Hepatocyte (in vitro differentiated cells): ENCODE results near the gene LRRC8A. TPM values are rescaled to one million over a fixed set of nuclear protein-coding genes. Genes with fewer than 3 reads are reported as not detected.

ENCODE experiments used
- DNase-seq: peaks from one replicate; pipeline ENCODE4 v3.0.0-alpha.2; 2016; ENCODE audit warnings: low spot score
- H2AFZ ChIP-seq: fragments of 200-600 bp; sonication (generic); 2 replicates; pipeline ENCODE4 v1.6.0; 2016; ENCODE audit warnings: antibody characterized with exemption, mild to moderate bottlenecking
- H3K27ac ChIP-seq: fragments of 200-600 bp; sonication (generic); 2 replicates; pipeline ENCODE4 v1.5.1; 2016; ENCODE audit warnings: mild to moderate bottlenecking
- H3K27me3 ChIP-seq: fragments of 200-600 bp; sonication (generic); 2 replicates; pipeline ENCODE4 v1.6.1; 2016
- H3K36me3 ChIP-seq: fragments of 200-600 bp; sonication (generic); replicated peaks from 2 replicates; pipeline ENCODE4 v1.5.1; 2016; ENCODE audit warnings: low read depth; ENCODE audit not compliant: insufficient read depth
- H3K4me1 ChIP-seq: fragments of 200-600 bp; sonication (generic); 2 replicates; pipeline ENCODE4 v1.5.1; 2016; ENCODE audit warnings: mild to moderate bottlenecking, moderate library complexity; ENCODE audit not compliant: insufficient read depth
- H3K4me2 ChIP-seq: fragments of 200-600 bp; sonication (generic); 2 replicates; pipeline ENCODE4 v1.6.0; 2016
- H3K4me3 ChIP-seq: fragments of 200-600 bp; sonication (generic); 2 replicates; pipeline ENCODE4 v1.5.1; 2016; ENCODE audit warnings: mild to moderate bottlenecking
- H3K79me2 ChIP-seq: fragments of 200-600 bp; sonication (generic); 2 replicates; pipeline ENCODE4 v1.6.0; 2017; ENCODE audit warnings: mild to moderate bottlenecking
- H3K9me2 ChIP-seq: fragments of 200-600 bp; sonication (generic); replicated peaks from 2 replicates; pipeline ENCODE4 v1.6.0; 2017; ENCODE audit warnings: mild to moderate bottlenecking; ENCODE audit not compliant: insufficient read depth
- H3K9me3 ChIP-seq: fragments of 200-600 bp; sonication (generic); 2 replicates; pipeline ENCODE4 v1.5.1; 2016; ENCODE audit warnings: low read depth, mild to moderate bottlenecking
- H4K20me1 ChIP-seq: fragments of 200-600 bp; sonication (generic); 2 replicates; pipeline ENCODE4 v1.6.0; 2016; ENCODE audit warnings: mild to moderate bottlenecking; ENCODE audit not compliant: insufficient read depth, poor library complexity, severe bottlenecking
- EZH2 ChIP-seq: fragments of 200-600 bp; sonication (generic); IDR thresholded peaks from 2 replicates; pipeline ENCODE4 v1.6.1; 2016; ENCODE audit warnings: antibody characterized with exemption, mild to moderate bottlenecking, borderline replicate concordance
- EZH2phosphoT487 ChIP-seq: fragments of 200-600 bp; sonication (generic); IDR thresholded peaks from one replicate; pipeline ENCODE4 v1.6.1; 2018; ENCODE audit warnings: antibody characterized with exemption, mild to moderate bottlenecking, low read depth, moderate library complexity; ENCODE audit not compliant: unreplicated experiment, severe bottlenecking
- WGBS: methylation state at CpG from one replicate; pipeline ENCODE4 v1.1.6; 2016; ENCODE audit warnings: low lambda C conversion rate; ENCODE audit errors: missing lambda C conversion rate; 5-methylcytosine and 5-hydroxymethylcytosine counted together
- polyA plus RNA-seq: library from polyadenylated mRNA; unstranded; fragments of >200 nt; fragmentation: Nextera tagmentation; extraction: Ambion mirVana; gene quantifications from 2 replicates; pipeline ENCODE4 v1.2.1, GENCODE V29; 2016
- total RNA-seq: library from RNA; depleted of rRNA; stranded (reverse); fragments of >200 nt; gene quantifications from 2 replicates; pipeline ENCODE4 v1.2.3, GENCODE V29; 2014
- TF ChIP-seq, protein P1 (sequence below): fragments of 200-600 bp; sonication (generic); IDR thresholded peaks from 2 replicates; pipeline ENCODE4 v1.5.1; 2016; ENCODE audit warnings: antibody characterized with exemption, mild to moderate bottlenecking; ENCODE audit not compliant: poor library complexity

LRRC8A gene
- total and polyA plus RNA-seq, 2 experiments from 2014 or later = 30.7 to 55.6 TPM

- Histone ChIP-seq H3K4me3 (no peak overlapping the region), H3K4me2 (no peak overlapping the region), H4K20me1 (no peaks in the 10 kb centered on the region), H3K27ac (no peak overlapping the region), H3K79me2 (peaks cover 20% of the 10 kb centered on the region), H3K36me3 (no peaks in the 10 kb centered on the region), H3K9me3 (no peaks in the 10 kb centered on the region), H3K27me3 (no peaks in the 10 kb centered on the region), H3K4me1 (no peaks in the 10 kb centered on the region), H2AFZ (no peak overlapping the region), H3K9me2 (no peaks in the 10 kb centered on the region)
- TF ChIP-seq EZH2 (no peak), EZH2phosphoT487 (no peak)
- TF ChIP-seq, protein P1, sequence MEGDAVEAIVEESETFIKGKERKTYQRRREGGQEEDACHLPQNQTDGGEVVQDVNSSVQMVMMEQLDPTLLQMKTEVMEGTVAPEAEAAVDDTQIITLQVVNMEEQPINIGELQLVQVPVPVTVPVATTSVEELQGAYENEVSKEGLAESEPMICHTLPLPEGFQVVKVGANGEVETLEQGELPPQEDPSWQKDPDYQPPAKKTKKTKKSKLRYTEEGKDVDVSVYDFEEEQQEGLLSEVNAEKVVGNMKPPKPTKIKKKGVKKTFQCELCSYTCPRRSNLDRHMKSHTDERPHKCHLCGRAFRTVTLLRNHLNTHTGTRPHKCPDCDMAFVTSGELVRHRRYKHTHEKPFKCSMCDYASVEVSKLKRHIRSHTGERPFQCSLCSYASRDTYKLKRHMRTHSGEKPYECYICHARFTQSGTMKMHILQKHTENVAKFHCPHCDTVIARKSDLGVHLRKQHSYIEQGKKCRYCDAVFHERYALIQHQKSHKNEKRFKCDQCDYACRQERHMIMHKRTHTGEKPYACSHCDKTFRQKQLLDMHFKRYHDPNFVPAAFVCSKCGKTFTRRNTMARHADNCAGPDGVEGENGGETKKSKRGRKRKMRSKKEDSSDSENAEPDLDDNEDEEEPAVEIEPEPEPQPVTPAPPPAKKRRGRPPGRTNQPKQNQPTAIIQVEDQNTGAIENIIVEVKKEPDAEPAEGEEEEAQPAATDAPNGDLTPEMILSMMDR = no peak
- DNase-seq = no peak
- 95% methylated on average over 10 of the region's 10 CpGs for WGBS
Observed at GRCh38 chr9:128903871-128904620, 22.1 kb downstream of the LRRC8A start.

DNA sequence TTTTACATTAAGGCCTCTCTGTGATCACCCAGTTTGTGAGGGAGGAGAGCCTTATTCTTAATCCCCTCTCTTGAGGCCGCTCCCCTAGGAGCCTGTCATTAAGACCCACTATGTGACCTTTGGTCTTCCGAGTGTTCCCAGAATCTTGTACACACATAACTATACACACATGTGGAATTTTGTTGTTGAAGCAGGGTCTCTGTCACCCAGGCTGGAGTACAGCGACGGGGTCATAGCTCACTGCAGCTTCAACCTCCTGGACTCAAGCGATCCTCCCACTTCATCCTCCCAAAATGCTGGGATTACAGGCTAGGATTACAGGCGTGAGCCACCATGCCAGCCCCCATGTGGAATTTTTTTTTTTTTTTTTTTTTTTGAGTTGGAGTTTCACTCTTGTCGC, 24.0 kb downstream of the LRRC8A start:
- WGBS = 71% methylated on average over 6 of the region's 7 CpGs
- no peak for DNase-seq
- Histone ChIP-seq H3K4me1 (no peaks in the 10 kb centered on the region), H3K79me2 (peaks cover 28% of the 10 kb centered on the region), H3K36me3 (no peaks in the 10 kb centered on the region), H3K4me2 (no peak overlapping the region), H2AFZ (no peak overlapping the region), H3K4me3 (no peak overlapping the region), H3K9me3 (no peaks in the 10 kb centered on the region), H4K20me1 (no peaks in the 10 kb centered on the region), H3K27ac (no peak overlapping the region), H3K9me2 (no peaks in the 10 kb centered on the region), H3K27me3 (no peaks in the 10 kb centered on the region)
- TF ChIP-seq, protein P1 = no peak
- TF ChIP-seq EZH2 = no peak
- no peak for TF ChIP-seq EZH2phosphoT487

DNA sequence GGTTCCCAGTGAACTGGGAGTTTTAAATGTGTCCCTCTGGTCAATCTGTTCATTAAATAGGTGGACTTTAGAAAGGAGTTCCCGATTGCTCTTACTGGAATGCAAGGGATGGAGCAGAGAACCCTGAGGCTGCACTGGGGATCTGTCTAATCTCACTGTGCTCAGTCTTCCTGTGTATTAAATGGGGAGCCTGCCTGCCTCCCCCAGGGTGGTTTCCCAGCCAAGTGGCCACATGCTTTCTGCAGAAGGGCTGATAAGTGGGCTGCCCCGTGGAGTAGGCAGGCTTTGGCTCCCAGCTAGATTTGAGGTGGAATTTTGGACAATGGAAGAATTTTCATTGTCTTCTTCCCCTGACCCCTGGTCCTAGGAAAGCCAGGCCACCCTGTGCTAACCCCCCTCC, 24.8 kb downstream of the LRRC8A start:
- no peaks in the 10 kb centered on the region for H3K27me3 ChIP-seq
- H3K9me2 ChIP-seq = no peaks in the 10 kb centered on the region
- no peak overlapping the region for H3K27ac ChIP-seq
- peaks cover 29% of the 10 kb centered on the region for H3K79me2 ChIP-seq
- WGBS = 42% methylated on average over 2 of the region's 2 CpGs
- TF ChIP-seq, protein P1 = no peak
- TF ChIP-seq EZH2phosphoT487 = no peak
- no peak overlapping the region for H2AFZ ChIP-seq
- H3K4me1 ChIP-seq = peaks cover 7% of the 10 kb centered on the region
- no peak overlapping the region for H3K4me2 ChIP-seq
- H4K20me1 ChIP-seq = no peaks in the 10 kb centered on the region
- no peak for DNase-seq
- H3K36me3 ChIP-seq = no peaks in the 10 kb centered on the region
- H3K4me3 ChIP-seq = no peak overlapping the region
- H3K9me3 ChIP-seq = no peaks in the 10 kb centered on the region
